A673 (cell line): ENCODE data around the gene GRID1. TPM values are rescaled to one million over a fixed set of nuclear protein-coding genes. Genes with fewer than 3 reads are reported as not detected.

Source experiments
- BruUV-seq: library from RNA; stranded (reverse); fragments of 400-500 nt; replicated peaks from 2 replicates; lab custom pipeline; 2021; lab: Mats Ljungman, UMichigan
- CTCF ChIA-PET: fragments of 300-600 bp; sonication (Branson Sonifier 250); formaldehyde crosslinking; loops from one replicate; lab custom pipeline; 2022; ENCODE audit warnings: antibody characterized with exemption; lab: Charles Lee
- POLR2A ChIA-PET: fragments of 300-600 bp; sonication (Branson Sonifier 250); formaldehyde crosslinking; loops from one replicate; lab custom pipeline; 2022; ENCODE audit warnings: antibody characterized with exemption; ENCODE audit not compliant: low non-redundant PET; lab: Charles Lee
- DNase-seq: peaks from one replicate; pipeline ENCODE4 v3.0.0-alpha.2; 2015; ENCODE audit warnings: low spot score
- H3K27ac ChIP-seq: fragments of 200-600 bp; sonication (generic); 2 replicates; pipeline ENCODE4 v1.5.1; 2016; ENCODE audit warnings: mixed run types, low read depth, mild to moderate bottlenecking, mixed read lengths, antibody characterized with exemption, low read length; ENCODE audit not compliant: poor library complexity, severe bottlenecking
- H3K27me3 ChIP-seq: fragments of 200-600 bp; sonication (generic); replicated peaks from 2 replicates; pipeline ENCODE4 v1.6.1; 2017; ENCODE audit warnings: mixed run types, low read depth, mild to moderate bottlenecking, mixed read lengths, antibody characterized with exemption, low read length; ENCODE audit not compliant: insufficient read depth, poor library complexity
- H3K36me3 ChIP-seq: fragments of 200-600 bp; sonication (generic); 2 replicates; pipeline ENCODE4 v1.6.1; 2016; ENCODE audit warnings: mixed run types, mild to moderate bottlenecking, mixed read lengths, antibody characterized with exemption, low read length; ENCODE audit not compliant: insufficient read depth, poor library complexity, severe bottlenecking
- H3K4me1 ChIP-seq: fragments of 200-600 bp; sonication (generic); 2 replicates; pipeline ENCODE4 v1.6.1; 2017; ENCODE audit warnings: mixed run types, mild to moderate bottlenecking, mixed read lengths, antibody characterized with exemption, low read length; ENCODE audit not compliant: insufficient read depth, poor library complexity, severe bottlenecking
- H3K4me3 ChIP-seq: fragments of 200-600 bp; sonication (generic); 2 replicates; pipeline ENCODE4 v1.5.1; 2016; ENCODE audit warnings: low read depth, mixed run types, mild to moderate bottlenecking, mixed read lengths, low read length; ENCODE audit not compliant: poor library complexity, severe bottlenecking
- H3K9me3 ChIP-seq: fragments of 200-600 bp; sonication (generic); 2 replicates; pipeline ENCODE4 v1.6.1; 2016; ENCODE audit warnings: mixed run types, low read depth, mild to moderate bottlenecking, mixed read lengths, antibody characterized with exemption, low read length; ENCODE audit not compliant: poor library complexity, severe bottlenecking
- CTCF ChIP-seq: fragments of 300-800, 200-600 bp; sonication (generic); conservative IDR thresholded peaks from 2 replicates; pipeline ENCODE4 v1.5.1; 2017; ENCODE audit warnings: low read depth, mild to moderate bottlenecking, antibody characterized with exemption, low read length, moderate library complexity, mixed read lengths
- EZH2 ChIP-seq: fragments of 200-600 bp; sonication (generic); IDR thresholded peaks from 2 replicates; pipeline ENCODE4 v1.6.1; 2017; ENCODE audit warnings: borderline replicate concordance, low read depth, mild to moderate bottlenecking, mixed read lengths, antibody characterized with exemption, low read length; ENCODE audit not compliant: poor library complexity, severe bottlenecking
- intact Hi-C: fragments of 100-400 bp; cut with micrococcal nuclease; formaldehyde crosslinking; loops from one replicate; pipeline ENCODE4 v1.10.0; 2022; ENCODE audit not compliant: unreplicated experiment
- total RNA-seq: library from RNA; stranded (reverse); gene quantifications from 2 replicates; pipeline ENCODE4 v1.2.3, GENCODE V29; 2021

The GRID1 gene
- total RNA-seq, 1 experiment from 2014 or later, result not detected

DNA sequence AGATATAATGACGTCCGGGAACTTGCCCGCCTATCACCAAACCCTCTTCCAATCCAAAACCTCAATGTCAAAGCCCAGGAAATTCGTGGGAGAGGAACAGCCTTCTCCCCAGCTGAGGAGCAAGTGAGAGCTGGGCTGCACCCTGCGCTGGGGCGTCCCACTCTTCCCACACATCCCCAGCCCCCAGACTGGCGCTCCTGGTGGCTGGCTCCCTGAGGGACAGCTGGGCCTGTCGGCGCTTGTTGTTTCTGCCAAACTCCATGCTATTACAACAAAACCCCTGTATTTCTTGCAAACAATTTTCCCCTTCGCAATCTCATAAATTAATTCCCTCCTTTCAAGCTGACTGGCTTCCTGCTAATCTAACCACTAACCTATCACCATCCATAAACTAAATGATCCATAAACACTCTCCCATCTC is 53.0 kb downstream of the GRID1 start:
- no peak overlapping the region for H3K4me3 ChIP-seq
- H3K9me3 ChIP-seq, result no peaks in the 10 kb centered on the region
- no peak overlapping the region for H3K27ac ChIP-seq
- intact Hi-C loops, result no loop called here
- H3K36me3 ChIP-seq, result no peaks in the 10 kb centered on the region
- TF ChIP-seq CTCF (no peak), EZH2 (no peak)
- ChIA-PET CTCF (no interaction called here), POLR2A (interaction anchor here (0.6 kb wide), 1 partner anchor 575 kb away, joined by 3 read pairs; no protein-coding TSS in a partner anchor)
- BruUV-seq, result no TSS peak
- H3K27me3 ChIP-seq, result no peaks in the 10 kb centered on the region
- peaks cover 4% of the 10 kb centered on the region for H3K4me1 ChIP-seq
- no peak for DNase-seq

GRCh38 chr10:86312701-86313270 is 53.8 kb downstream of the GRID1 start:
- H3K36me3 ChIP-seq, result no peaks in the 10 kb centered on the region
- no peak overlapping the region for H3K4me3 ChIP-seq
- H3K4me1 ChIP-seq, result peaks cover 4% of the 10 kb centered on the region
- TF ChIP-seq EZH2 (no peak), CTCF (no peak)
- H3K27me3 ChIP-seq, result no peaks in the 10 kb centered on the region
- no TSS peak for BruUV-seq
- DNase-seq, result no peak
- ChIA-PET POLR2A (interaction anchor here (0.7 kb wide), 1 partner anchor 48 kb away, joined by 3 read pairs; no protein-coding TSS in a partner anchor), CTCF (no interaction called here)
- H3K9me3 ChIP-seq, result no peaks in the 10 kb centered on the region
- intact Hi-C loops, result no loop called here
- H3K27ac ChIP-seq, result no peak overlapping the region

- no TSS peak for BruUV-seq
- TF ChIP-seq EZH2 (no peak), CTCF (no peak)
- DNase-seq, result no peak
- Histone ChIP-seq H3K36me3 (no peaks in the 10 kb centered on the region), H3K27ac (no peak overlapping the region), H3K4me1 (peaks cover 4% of the 10 kb centered on the region), H3K9me3 (no peaks in the 10 kb centered on the region), H3K4me3 (no peak overlapping the region), H3K27me3 (no peaks in the 10 kb centered on the region)
- CTCF ChIA-PET, result no interaction called here
- intact Hi-C loops, result no loop called here
- POLR2A ChIA-PET, result no interaction called here
These were observed 54.7 kb downstream of the GRID1 start for GRCh38 chr10:86311906-86312305.
